ENCODE results near the gene CCBE1.

The CCBE1 gene

DNA sequence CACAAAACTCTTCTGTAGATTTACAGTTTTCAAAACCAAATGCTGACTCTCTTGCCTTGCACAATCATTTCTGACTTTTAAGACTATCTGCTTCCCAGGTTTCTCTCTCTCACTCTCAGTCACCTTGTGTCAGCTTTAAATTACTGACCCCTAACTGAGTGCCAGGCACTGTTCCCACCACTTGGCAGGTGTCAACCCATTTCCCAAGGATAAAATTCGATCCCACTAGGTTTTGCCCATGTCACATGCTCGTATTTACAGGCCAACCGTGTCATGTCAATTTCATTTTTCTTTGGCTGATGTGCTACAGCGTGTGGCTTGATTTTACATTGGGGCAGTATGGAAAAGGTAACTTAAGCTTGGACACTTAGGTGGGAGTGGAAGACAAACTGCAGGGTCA, 312.0 kb downstream of the CCBE1 start:
- TF ChIP-seq, protein P1, sequence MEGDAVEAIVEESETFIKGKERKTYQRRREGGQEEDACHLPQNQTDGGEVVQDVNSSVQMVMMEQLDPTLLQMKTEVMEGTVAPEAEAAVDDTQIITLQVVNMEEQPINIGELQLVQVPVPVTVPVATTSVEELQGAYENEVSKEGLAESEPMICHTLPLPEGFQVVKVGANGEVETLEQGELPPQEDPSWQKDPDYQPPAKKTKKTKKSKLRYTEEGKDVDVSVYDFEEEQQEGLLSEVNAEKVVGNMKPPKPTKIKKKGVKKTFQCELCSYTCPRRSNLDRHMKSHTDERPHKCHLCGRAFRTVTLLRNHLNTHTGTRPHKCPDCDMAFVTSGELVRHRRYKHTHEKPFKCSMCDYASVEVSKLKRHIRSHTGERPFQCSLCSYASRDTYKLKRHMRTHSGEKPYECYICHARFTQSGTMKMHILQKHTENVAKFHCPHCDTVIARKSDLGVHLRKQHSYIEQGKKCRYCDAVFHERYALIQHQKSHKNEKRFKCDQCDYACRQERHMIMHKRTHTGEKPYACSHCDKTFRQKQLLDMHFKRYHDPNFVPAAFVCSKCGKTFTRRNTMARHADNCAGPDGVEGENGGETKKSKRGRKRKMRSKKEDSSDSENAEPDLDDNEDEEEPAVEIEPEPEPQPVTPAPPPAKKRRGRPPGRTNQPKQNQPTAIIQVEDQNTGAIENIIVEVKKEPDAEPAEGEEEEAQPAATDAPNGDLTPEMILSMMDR (IDR thresholded peaks at IDR 0.05; ENCODE audit: low read depth, low read length, missing control alignments): no peak
- no peak overlapping the region for H3K4me3 ChIP-seq (replicated peaks; ENCODE audit: low read depth, low read length)
- DNase-seq (ENCODE audit: extremely low read depth, low read depth): no peak

DNA sequence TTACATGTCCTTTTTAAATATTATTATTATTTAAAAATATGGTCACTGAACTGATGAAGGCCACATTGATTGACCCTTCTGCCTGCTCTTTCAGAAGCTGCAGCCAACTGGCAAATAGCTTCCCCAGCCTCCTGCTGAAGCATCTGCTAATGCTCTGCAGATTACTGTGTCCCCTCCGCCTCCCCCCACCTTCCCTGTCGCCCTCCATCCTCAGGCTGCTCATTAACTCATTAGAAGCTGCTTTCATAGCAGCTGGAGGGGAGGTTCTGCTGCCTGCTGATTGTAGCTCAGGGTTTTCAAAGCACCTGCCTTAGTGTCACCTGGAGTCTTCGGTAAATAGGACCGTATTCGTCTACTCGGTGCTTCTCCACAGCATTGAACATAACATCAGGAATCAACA, 313.4 kb downstream of the CCBE1 start:
- TF ChIP-seq, protein P1 (IDR thresholded peaks at IDR 0.05; ENCODE audit: low read depth, low read length, missing control alignments): no peak
- H3K4me3 ChIP-seq (replicated peaks; ENCODE audit: low read depth, low read length): no peak overlapping the region
- DNase-seq (ENCODE audit: extremely low read depth, low read depth): no peak

DNA sequence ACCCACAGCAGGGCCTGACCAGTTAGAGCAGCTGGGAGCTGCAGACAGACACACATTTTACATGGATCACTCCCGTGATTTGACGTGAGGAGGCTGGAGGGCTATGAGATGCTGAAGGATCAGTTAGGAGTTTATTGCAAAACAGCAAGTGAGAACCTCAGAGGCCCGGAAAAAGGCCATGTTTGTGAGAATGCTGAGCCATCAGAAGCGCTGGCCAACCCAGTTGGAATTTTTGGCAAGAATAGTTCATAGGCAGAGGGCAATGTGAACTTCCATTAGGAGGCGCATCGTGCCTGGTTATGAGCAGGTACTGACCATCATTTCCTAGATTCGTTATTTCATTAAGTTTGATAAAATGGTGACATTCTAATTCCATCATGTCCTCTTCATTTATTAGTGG, 314.8 kb downstream of the CCBE1 start:
- H3K4me3 ChIP-seq (replicated peaks; ENCODE audit: low read depth, low read length): no peak overlapping the region
- TF ChIP-seq, protein P1 (IDR thresholded peaks at IDR 0.05; ENCODE audit: low read depth, low read length, missing control alignments): no peak
- no peak for DNase-seq (ENCODE audit: extremely low read depth, low read depth)

DNA sequence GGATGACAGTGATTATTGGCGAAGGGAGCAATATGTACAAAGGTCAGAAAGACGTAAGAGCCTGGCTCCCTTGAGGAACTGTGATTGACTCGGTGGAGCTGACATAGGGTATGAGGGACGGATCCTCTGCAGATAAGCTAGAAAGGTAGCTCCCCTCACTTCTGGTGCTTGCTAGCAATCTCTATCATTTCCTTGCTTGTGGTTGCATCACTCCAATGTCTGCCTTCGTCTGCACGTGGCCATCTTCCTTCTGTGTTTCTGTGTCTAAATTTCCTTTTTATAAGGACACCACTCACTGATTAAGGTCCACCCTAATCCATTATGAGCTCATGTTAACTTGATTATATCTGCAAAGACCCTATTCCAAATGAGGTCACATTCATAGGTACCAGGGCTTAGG, 315.3 kb downstream of the CCBE1 start:
- TF ChIP-seq, protein P1 (IDR thresholded peaks at IDR 0.05; ENCODE audit: low read depth, low read length, missing control alignments): no peak
- H3K4me3 ChIP-seq (replicated peaks; ENCODE audit: low read depth, low read length): no peak overlapping the region
- DNase-seq (ENCODE audit: extremely low read depth, low read depth): no peak

All from HFF-Myc (cell line).